ENCODE measurements around the gene ZNF79. TPM values are rescaled to one million over a fixed set of nuclear protein-coding genes. Genes with fewer than 3 reads are reported as not detected.
A peak's percentile ranks its signal among the peaks of the same experiment; 100 is the strongest.

The ZNF79 gene
- total and polyA plus RNA-seq, 9 of the 15 experiments (the other 6 are each of a cell fraction or from before 2014, with no cell fraction given) = 0.62 to 7.0 (median 4.1) TPM

DNA sequence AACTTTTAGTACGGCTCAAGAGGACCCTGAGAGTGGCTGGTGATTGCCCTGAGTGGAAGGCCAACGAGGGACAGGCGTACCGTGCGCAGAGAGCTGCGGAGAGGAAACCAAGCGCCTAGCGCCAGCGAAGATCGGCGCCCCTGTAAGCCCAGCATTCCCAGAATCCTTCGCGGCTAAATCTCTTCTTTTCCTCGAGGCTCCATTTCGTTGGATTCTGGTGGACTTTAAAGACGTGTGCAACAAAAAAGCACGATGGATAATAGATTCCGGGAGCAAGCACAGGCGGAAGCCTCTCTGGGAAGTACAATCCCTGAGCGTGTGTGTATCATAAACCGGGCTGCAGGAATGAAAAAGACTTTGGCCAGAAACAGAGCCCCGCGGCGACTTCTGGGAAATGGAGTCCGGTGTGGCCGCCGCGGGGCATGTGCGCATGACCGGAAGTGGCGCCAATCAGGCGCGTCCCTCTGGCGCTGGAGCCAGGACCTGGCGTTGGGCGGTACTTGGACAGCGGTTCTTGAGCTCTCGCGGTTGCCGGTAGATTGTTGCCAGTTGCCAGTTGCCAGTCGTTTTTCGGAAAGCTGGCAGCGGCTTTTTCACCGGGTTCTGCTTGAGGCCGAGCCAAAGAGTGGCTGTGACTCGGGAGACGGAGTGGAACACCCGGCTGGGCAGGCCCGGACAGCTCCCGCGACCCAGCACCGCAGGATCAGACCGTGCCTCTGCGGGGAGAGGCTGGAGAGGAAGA is at the start of gene ZNF79 (continued):
- TF ChIP-seq FOXA3 (CRISPR knock-in tag; conservative IDR thresholded peaks at IDR 0.05 in 1 of 2, IDR thresholded peaks at IDR 0.05 in 1 of 2) = no peak
- peak; percentile 43; the same call in 1 of the 2 replicates for TF ChIP-seq MTA3 (IDR thresholded peaks at IDR 0.05; ENCODE audit: borderline replicate concordance)
- TF ChIP-seq HMGN3 (IDR thresholded peaks at IDR 0.05; ENCODE audit: borderline replicate concordance, extremely low read depth, insufficient read length, low read depth, low read length) = peak; percentile 79
- TF ChIP-seq RB1 (IDR thresholded peaks at IDR 0.05; ENCODE audit: low read depth) = peak; percentile 44; the same call in 1 of the 2 replicates
- TF ChIP-seq ZFP1 (CRISPR knock-in tag; IDR thresholded peaks at IDR 0.05) = 0 out of 2 replicates have a peak, but pooled peaks have one; percentile 20
- TF ChIP-seq RFX5 (IDR thresholded peaks at IDR 0.05; ENCODE audit: low read depth, low read length) = no peak
- TF ChIP-seq ZEB2 (IDR thresholded peaks at IDR 0.05) = no peak
- TF ChIP-seq, protein P1, sequence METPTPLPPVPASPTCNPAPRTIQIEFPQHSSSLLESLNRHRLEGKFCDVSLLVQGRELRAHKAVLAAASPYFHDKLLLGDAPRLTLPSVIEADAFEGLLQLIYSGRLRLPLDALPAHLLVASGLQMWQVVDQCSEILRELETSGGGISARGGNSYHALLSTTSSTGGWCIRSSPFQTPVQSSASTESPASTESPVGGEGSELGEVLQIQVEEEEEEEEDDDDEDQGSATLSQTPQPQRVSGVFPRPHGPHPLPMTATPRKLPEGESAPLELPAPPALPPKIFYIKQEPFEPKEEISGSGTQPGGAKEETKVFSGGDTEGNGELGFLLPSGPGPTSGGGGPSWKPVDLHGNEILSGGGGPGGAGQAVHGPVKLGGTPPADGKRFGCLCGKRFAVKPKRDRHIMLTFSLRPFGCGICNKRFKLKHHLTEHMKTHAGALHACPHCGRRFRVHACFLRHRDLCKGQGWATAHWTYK (CRISPR knock-in tag; IDR thresholded peaks at IDR 0.05) = no peak
- TF ChIP-seq RBFOX2 (IDR thresholded peaks at IDR 0.05; ENCODE audit: low read depth, low read length) = peak; percentile 88
- TF ChIP-seq EWSR1 (IDR thresholded peaks at IDR 0.05; ENCODE audit: borderline replicate concordance, low read depth, partially characterized antibody) = no peak
- no peak for TF ChIP-seq NR2C1 (IDR thresholded peaks at IDR 0.05)
- peak; percentile 29; the same call in 1 of the 2 replicates for TF ChIP-seq NR2C1 (tag; IDR thresholded peaks at IDR 0.05)
- TF ChIP-seq CHD1 (IDR thresholded peaks at IDR 0.05; ENCODE audit: low read length) = no peak
- TF ChIP-seq EZH2 (IDR thresholded peaks at IDR 0.05; ENCODE audit: borderline replicate concordance, low read depth, low read length) = no peak
- TF ChIP-seq, protein P2, sequence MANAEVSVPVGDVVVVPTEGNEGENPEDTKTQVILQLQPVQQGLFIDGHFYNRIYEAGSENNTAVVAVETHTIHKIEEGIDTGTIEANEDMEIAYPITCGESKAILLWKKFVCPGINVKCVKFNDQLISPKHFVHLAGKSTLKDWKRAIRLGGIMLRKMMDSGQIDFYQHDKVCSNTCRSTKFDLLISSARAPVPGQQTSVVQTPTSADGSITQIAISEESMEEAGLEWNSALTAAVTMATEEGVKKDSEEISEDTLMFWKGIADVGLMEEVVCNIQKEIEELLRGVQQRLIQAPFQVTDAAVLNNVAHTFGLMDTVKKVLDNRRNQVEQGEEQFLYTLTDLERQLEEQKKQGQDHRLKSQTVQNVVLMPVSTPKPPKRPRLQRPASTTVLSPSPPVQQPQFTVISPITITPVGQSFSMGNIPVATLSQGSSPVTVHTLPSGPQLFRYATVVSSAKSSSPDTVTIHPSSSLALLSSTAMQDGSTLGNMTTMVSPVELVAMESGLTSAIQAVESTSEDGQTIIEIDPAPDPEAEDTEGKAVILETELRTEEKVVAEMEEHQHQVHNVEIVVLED (CRISPR knock-in tag; IDR thresholded peaks at IDR 0.05) = peak; percentile 38; the same call in 1 of the 2 replicates
- no peak for TF ChIP-seq ZNF717 (CRISPR knock-in tag; IDR thresholded peaks at IDR 0.05)
- no peak for TF ChIP-seq ZNF444 (CRISPR knock-in tag; IDR thresholded peaks at IDR 0.05)
- no peak for TF ChIP-seq DNMT1 (IDR thresholded peaks at IDR 0.05)
- peak; percentile 35; the same call in 1 of the 2 replicates for TF ChIP-seq TAF7 (tag; IDR thresholded peaks at IDR 0.05)
- peak; percentile 56; the same call in 1 of the 2 replicates for TF ChIP-seq TEAD4 (IDR thresholded peaks at IDR 0.05; ENCODE audit: low read length)
- no peak for TF ChIP-seq TEAD4 (CRISPR knock-in tag; IDR thresholded peaks at IDR 0.05; ENCODE audit: borderline replicate concordance)
- peak; percentile 58 to 62; a peak in 3 of 4 replicates for TF ChIP-seq SIX5 (IDR thresholded peaks at IDR 0.05; ENCODE audit: borderline replicate concordance in 1 of 2, insufficient read depth in 1 of 2, low read depth in 1 of 2, low read length in 2 of 2)
- TF ChIP-seq PYGO2 (tag; IDR thresholded peaks at IDR 0.05) = peak; percentile 56; the same call in 1 of the 2 replicates
- TF ChIP-seq PURB (CRISPR knock-in tag; IDR thresholded peaks at IDR 0.05; ENCODE audit: low read depth) = no peak
- TF ChIP-seq ZNF282 (CRISPR knock-in tag; IDR thresholded peaks at IDR 0.05) = no peak
- 0 out of 2 replicates have a peak, but pooled peaks have one; percentile 11 for TF ChIP-seq MXI1 (IDR thresholded peaks at IDR 0.05; ENCODE audit: low read depth, low read length)
